GM21390 (cell line): Measurements from ENCODE around the gene FTO.

Experiments used
- ATAC-seq: cut with Tn5 transposase; IDR thresholded peaks from one replicate; pipeline ENCODE4 v1.9.1; 2021; ENCODE audit not compliant: unreplicated experiment

The FTO gene

GRCh38 chr16:54040975-54041374 is 337.0 kb downstream of the FTO start:
- ATAC-seq: no peak

- ATAC-seq: no peak
Observed at GRCh38 chr16:54048586-54049495, 344.9 kb downstream of the FTO start.

- ATAC-seq: no peak
Observed at GRCh38 chr16:54049591-54050458, 345.9 kb downstream of the FTO start.

GRCh38 chr16:54050459-54051210 is 346.7 kb downstream of the FTO start:
- no peak for ATAC-seq

- ATAC-seq: no peak
Observed at GRCh38 chr16:54051821-54052220, 347.9 kb downstream of the FTO start.

- no peak for ATAC-seq
Observed at GRCh38 chr16:54052271-54052670, 348.3 kb downstream of the FTO start.

- ATAC-seq: no peak
Observed at GRCh38 chr16:54053891-54054820, 350.2 kb downstream of the FTO start.

GRCh38 chr16:54055191-54055590 is 351.2 kb downstream of the FTO start:
- ATAC-seq: no peak

- ATAC-seq: no peak
Observed at GRCh38 chr16:54055864-54056263, 351.9 kb downstream of the FTO start.

GRCh38 chr16:54056921-54057320 is 353.0 kb downstream of the FTO start:
- no peak for ATAC-seq

GRCh38 chr16:54059319-54059718 is 355.4 kb downstream of the FTO start:
- ATAC-seq: no peak

- no peak for ATAC-seq
Observed at GRCh38 chr16:54060599-54061421, 356.9 kb downstream of the FTO start.

GRCh38 chr16:54061454-54061853 is 357.5 kb downstream of the FTO start:
- ATAC-seq: no peak

GRCh38 chr16:54062361-54063278 is 358.7 kb downstream of the FTO start:
- ATAC-seq: no peak

- no peak for ATAC-seq
Observed at GRCh38 chr16:54063279-54063773, 359.4 kb downstream of the FTO start.

GRCh38 chr16:54066451-54067105 is 362.6 kb downstream of the FTO start:
- no peak for ATAC-seq

GRCh38 chr16:54067322-54068065 is 363.5 kb downstream of the FTO start:
- no peak for ATAC-seq
